CD14-positive monocyte (primary cell): ENCODE measurements around the gene GATA1. TPM values are rescaled to one million over a fixed set of nuclear protein-coding genes. Genes with fewer than 3 reads are reported as not detected.

ENCODE experiments used
- DNase-seq, 3 donors: peaks; one replicate each; pipeline ENCODE4 v3.0.0-alpha.2; 2011 to 2022
- H2AFZ ChIP-seq: 2 replicates; pipeline ENCODE4 v1.6.0; 2012; ENCODE audit warnings: mild to moderate bottlenecking, low read depth, low read length, inconsistent platforms; ENCODE audit not compliant: insufficient read depth, poor library complexity, severe bottlenecking
- H3K27ac ChIP-seq, 2 donors: 1 replicate in 1 of 2; 2 replicates in 1 of 2; pipeline ENCODE4 v1.5.1; 2012 to 2013; ENCODE audit warnings: low read length in 2 of 2, control low read depth in 1 of 2, inconsistent platforms in 1 of 2, low read depth in 1 of 2, mild to moderate bottlenecking in 1 of 2
- H3K27me3 ChIP-seq, 2 donors: one replicate each; pipeline versions ENCODE4 v1.6.0 to v1.6.1; 2011 to 2013; ENCODE audit warnings: low read length in 2 of 2; ENCODE audit not compliant: control insufficient read depth in 2 of 2, insufficient read depth in 2 of 2
- H3K36me3 ChIP-seq, 2 donors: replicated peaks in 1 of 2; 1 replicate in 1 of 2; 2 replicates in 1 of 2; pipeline versions ENCODE4 v1.5.1 to v1.6.1; 2012 to 2013; ENCODE audit warnings: low read length in 2 of 2, control low read depth in 1 of 2, inconsistent platforms in 1 of 2, mild to moderate bottlenecking in 1 of 2; ENCODE audit not compliant: insufficient read depth in 2 of 2, control insufficient read depth in 1 of 2
- H3K4me1 ChIP-seq, 2 donors: 1 replicate in 1 of 2; 2 replicates in 1 of 2; pipeline versions ENCODE4 v1.5.1 to v1.6.1; 2012 to 2013; ENCODE audit warnings: low read length in 2 of 2, control low read depth in 1 of 2, inconsistent platforms in 1 of 2, mild to moderate bottlenecking in 1 of 2, moderate library complexity in 1 of 2; ENCODE audit not compliant: insufficient read depth in 2 of 2, control insufficient read depth in 1 of 2
- H3K4me2 ChIP-seq: replicated peaks from 2 replicates; pipeline ENCODE3; 2012; ENCODE audit warnings: low read length, moderate library complexity, mild to moderate bottlenecking; ENCODE audit not compliant: poor library complexity, severe bottlenecking; ENCODE audit errors: extremely low read depth
- H3K4me3 ChIP-seq, 3 experiments: fragments of 200-600 bp in 1 of 3; sonication (generic) in 1 of 3; replicated peaks in 1 of 3; 1 replicate in 2 of 3; 2 replicates in 1 of 3; pipeline ENCODE4 v1.5.1; 2011 to 2013; ENCODE audit warnings: low read length in 3 of 3, mild to moderate bottlenecking in 3 of 3, control low read depth in 2 of 3, low read depth in 2 of 3, inconsistent platforms in 1 of 3, moderate library complexity in 1 of 3
- H3K79me2 ChIP-seq: 2 replicates; pipeline ENCODE4 v1.6.0; 2012; ENCODE audit warnings: mild to moderate bottlenecking, control low read depth, inconsistent platforms, low read length, moderate library complexity; ENCODE audit not compliant: insufficient read depth
- H3K9ac ChIP-seq: 2 replicates; pipeline ENCODE4 v1.6.0; 2017; ENCODE audit warnings: low read length, mild to moderate bottlenecking; ENCODE audit not compliant: insufficient read depth, poor library complexity, severe bottlenecking
- H3K9me3 ChIP-seq, 2 donors: replicated peaks in 1 of 2; 1 replicate in 1 of 2; 2 replicates in 1 of 2; pipeline versions ENCODE4 v1.5.1 to v1.6.1; 2012 to 2013; ENCODE audit warnings: low read length in 2 of 2, control low read depth in 1 of 2; ENCODE audit not compliant: control insufficient read depth in 1 of 2, insufficient read depth in 1 of 2
- H4K20me1 ChIP-seq: 2 replicates; pipeline ENCODE4 v1.6.0; 2012; ENCODE audit warnings: mild to moderate bottlenecking, low read length, control low read depth, moderate library complexity; ENCODE audit not compliant: insufficient read depth
- H3K27ac Mint-ChIP-seq, 7 donors: one replicate each; pipeline ENCODE4 v1.8.0; 2020; ENCODE audit warnings: mild to moderate bottlenecking in 7 of 7, mixed read lengths in 7 of 7, moderate library complexity in 6 of 7, inconsistent platforms in 2 of 7
- H3K27me3 Mint-ChIP-seq, 3 donors: one replicate each; pipeline ENCODE4 v1.8.0; 2021 to 2022; ENCODE audit warnings: low read depth in 3 of 3, mild to moderate bottlenecking in 3 of 3, mixed read lengths in 3 of 3, moderate library complexity in 3 of 3, inconsistent platforms in 1 of 3
- H3K36me3 Mint-ChIP-seq, 2 donors: one replicate each; pipeline ENCODE4 v1.8.0; 2020; ENCODE audit warnings: mixed read lengths in 2 of 2, inconsistent platforms in 1 of 2, mild to moderate bottlenecking in 1 of 2
- H3K4me1 Mint-ChIP-seq: one replicate; pipeline ENCODE4 v1.8.0; 2020; ENCODE audit warnings: mild to moderate bottlenecking, mixed read lengths
- H3K4me3 Mint-ChIP-seq, 2 donors: one replicate each; pipeline ENCODE4 v1.8.0; 2020; ENCODE audit warnings: mild to moderate bottlenecking in 2 of 2, mixed read lengths in 2 of 2, moderate library complexity in 1 of 2
- H3K9me3 Mint-ChIP-seq, 7 donors: one replicate each; pipeline ENCODE4 v1.8.0; 2020 to 2022; ENCODE audit warnings: mixed read lengths in 7 of 7, mild to moderate bottlenecking in 6 of 7, moderate library complexity in 6 of 7, inconsistent platforms in 2 of 7
- CTCF ChIP-seq: fragments of 200-600 bp; IDR thresholded peaks from one replicate; pipeline ENCODE4 v1.8.0; 2022; ENCODE audit warnings: antibody characterized with exemption, mild to moderate bottlenecking
- WGBS: methylation state at CpG from one replicate; pipeline ENCODE4 v1.1.5; 2013; ENCODE audit warnings: missing lambda C conversion rate; ENCODE audit not compliant: insufficient coverage; 5-methylcytosine and 5-hydroxymethylcytosine counted together
- intact Hi-C, 2 donors: fragments of 100-400 bp; cut with micrococcal nuclease; formaldehyde crosslinking; loops; one replicate each; pipeline versions ENCODE4 v1.15.0 to v1.15.1; 2023
- polyA plus RNA-seq, 3 donors: library from polyadenylated mRNA; depleted of rRNA in 1 of 3; unstranded in 2 of 3; stranded (reverse) in 1 of 3; fragments of 300-500 nt in 2 of 3; fragments of >200 nt in 1 of 3; fragmentation: Illumina TruSeq in 2 of 3; gene quantifications; 1 replicate in 2 of 3; 2 replicates in 1 of 3; pipeline ENCODE4 v1.2.3, GENCODE V29; 2012 to 2021

GATA1 gene
- polyA plus RNA-seq, 3 donors, result not detected

GRCh38 chrX:48823053-48823452 is 36.7 kb downstream of the GATA1 start:
- no peaks in the 10 kb centered on the region for H3K79me2 ChIP-seq
- H3K4me1 ChIP-seq, result no peaks in the 10 kb centered on the region
- intact Hi-C loops, result no loop called here
- H4K20me1 ChIP-seq, result no peaks in the 10 kb centered on the region
- no peak overlapping the region for H3K9ac ChIP-seq
- no peak overlapping the region for H2AFZ ChIP-seq
- TF ChIP-seq CTCF, result no peak
- H3K4me3 ChIP-seq, result no peak overlapping the region
- Mint-ChIP-seq H3K27me3 (peaks cover 19 to 25% (median 19%) of the 10 kb centered on the region in 3 donors), H3K4me1 (peaks cover 9% of the 10 kb centered on the region), H3K27ac (peak overlapping the region in 1 of 7 donors; percentile 79), H3K4me3 (no peak overlapping the region), H3K9me3 (peaks cover 0 to 27% (median 13%) of the 10 kb centered on the region in 7 donors), H3K36me3 (peaks cover 54% of the 10 kb centered on the region in 2 donors)
- H3K27me3 ChIP-seq, result peaks cover 0 to 16% of the 10 kb centered on the region in 2 donors
- no peak overlapping the region for H3K27ac ChIP-seq
- no peak for DNase-seq
- no peak overlapping the region for H3K4me2 ChIP-seq
- H3K36me3 ChIP-seq, result peaks cover 22 to 52% of the 10 kb centered on the region in 2 donors
- WGBS, result 80% methylated on average over 1 of the region's 6 CpGs
- H3K9me3 ChIP-seq, result no peaks in the 10 kb centered on the region

DNA sequence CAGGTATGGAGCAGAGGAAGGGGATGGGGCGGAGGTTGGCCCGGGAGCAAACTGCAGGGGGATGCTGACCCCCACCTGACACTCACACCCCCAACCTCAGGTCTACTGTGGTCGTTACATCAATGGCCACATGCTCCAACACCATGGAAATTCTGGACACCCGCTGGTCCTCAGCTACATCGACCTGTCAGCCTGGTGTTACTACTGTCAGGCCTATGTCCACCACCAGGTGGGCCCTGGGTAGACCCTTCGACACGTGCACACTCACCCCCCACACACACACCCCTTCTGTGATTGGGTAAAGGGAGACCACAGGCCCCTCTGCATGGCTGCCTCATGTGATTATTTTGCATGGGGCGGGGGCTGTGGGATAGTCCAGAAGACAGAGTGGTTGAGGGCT is 37.7 kb downstream of the GATA1 start:
- intact Hi-C loops, result no loop called here
- Histone ChIP-seq H2AFZ (no peak overlapping the region), H3K27ac (no peak overlapping the region), H3K9me3 (no peaks in the 10 kb centered on the region), H3K4me3 (no peak overlapping the region), H3K79me2 (no peaks in the 10 kb centered on the region), H3K27me3 (peaks cover 0 to 18% of the 10 kb centered on the region in 2 donors), H4K20me1 (no peaks in the 10 kb centered on the region), H3K36me3 (peaks cover 22 to 42% of the 10 kb centered on the region in 2 donors), H3K9ac (no peak overlapping the region), H3K4me1 (no peaks in the 10 kb centered on the region), H3K4me2 (no peak overlapping the region)
- Mint-ChIP-seq H3K27me3 (peaks cover 28 to 35% (median 28%) of the 10 kb centered on the region in 3 donors), H3K9me3 (peaks cover 0 to 30% (median 13%) of the 10 kb centered on the region in 7 donors), H3K4me3 (no peak overlapping the region), H3K36me3 (peaks cover 44 to 47% of the 10 kb centered on the region in 2 donors), H3K4me1 (peaks cover 9% of the 10 kb centered on the region), H3K27ac (no peak overlapping the region)
- TF ChIP-seq CTCF, result no peak
- no CpG with 5 or more reads among the region's 8 CpGs for WGBS
- DNase-seq, result no peak
